HG02943 (cell line): ENCODE data around the gene NAV2.

Source experiments
- ATAC-seq: cut with Tn5 transposase; IDR thresholded peaks from one replicate; pipeline ENCODE4 v1.9.1; 2021; ENCODE audit warnings: mild to moderate bottlenecking, low read depth, moderate library complexity; ENCODE audit not compliant: unreplicated experiment

NAV2 gene

DNA sequence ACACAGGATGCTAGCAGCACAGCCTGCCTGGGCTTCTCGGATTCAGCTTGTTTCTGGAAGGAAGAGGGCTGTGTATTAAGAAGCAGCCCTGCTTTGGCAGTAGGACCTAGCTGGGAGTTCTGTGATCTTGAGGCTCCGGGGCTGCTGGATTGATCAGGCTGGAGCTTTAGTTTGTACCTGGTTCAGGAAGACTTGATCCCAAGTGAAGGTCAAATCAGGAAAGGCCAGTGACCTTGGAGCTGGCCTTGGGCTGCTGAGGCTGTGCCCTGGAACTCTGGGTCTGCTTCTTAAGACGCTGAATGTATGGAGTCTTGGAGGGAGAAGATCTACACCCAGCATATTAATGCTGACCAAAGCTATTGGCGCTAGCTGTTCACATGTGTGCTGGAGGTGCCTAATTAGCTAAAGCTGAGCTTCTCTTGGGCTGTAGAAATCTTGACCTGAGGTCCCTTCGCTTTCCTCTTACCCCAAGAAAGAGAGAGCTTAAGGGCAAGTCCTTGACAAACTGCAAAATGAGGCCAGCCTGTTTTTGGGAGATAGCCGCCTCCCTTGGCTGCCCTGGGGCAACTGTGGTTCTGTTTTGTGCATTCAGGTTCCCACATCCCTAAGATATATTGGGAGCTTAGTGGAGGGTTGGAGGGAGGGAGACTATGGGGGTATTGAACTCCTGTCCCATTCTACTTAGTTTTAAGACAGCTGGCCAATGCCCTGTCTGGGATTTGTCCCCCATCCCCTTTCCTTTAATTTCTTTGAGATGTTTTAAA, 311.7 kb downstream of the NAV2 start:
- no peak for ATAC-seq

- ATAC-seq = no peak
These were observed 312.7 kb downstream of the NAV2 start for GRCh38 chr11:20025332-20025840.

- ATAC-seq = no peak
These were observed 314.3 kb downstream of the NAV2 start for GRCh38 chr11:20026629-20027555.

DNA sequence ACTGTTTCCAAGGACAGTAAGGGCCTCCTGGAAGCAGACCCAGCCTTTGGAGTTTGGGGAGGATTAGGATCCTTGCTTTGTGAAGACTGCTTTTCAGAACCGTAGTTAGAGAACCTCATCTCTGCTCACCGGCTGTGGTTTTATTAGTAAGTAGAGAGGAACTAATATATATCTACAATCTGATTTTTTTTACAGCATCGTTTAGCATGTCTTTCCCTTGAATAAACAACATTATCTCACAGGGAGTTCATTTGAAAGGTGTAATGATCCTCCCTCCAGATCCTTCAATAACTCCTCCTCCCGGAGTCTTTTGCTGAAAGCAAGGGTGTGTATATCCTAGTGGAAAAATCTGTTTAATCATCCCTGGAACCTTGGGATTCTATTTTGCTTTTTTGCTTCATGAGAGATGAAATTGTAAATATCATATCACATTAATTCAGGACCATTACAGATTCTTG, 314.9 kb downstream of the NAV2 start:
- no peak for ATAC-seq

DNA sequence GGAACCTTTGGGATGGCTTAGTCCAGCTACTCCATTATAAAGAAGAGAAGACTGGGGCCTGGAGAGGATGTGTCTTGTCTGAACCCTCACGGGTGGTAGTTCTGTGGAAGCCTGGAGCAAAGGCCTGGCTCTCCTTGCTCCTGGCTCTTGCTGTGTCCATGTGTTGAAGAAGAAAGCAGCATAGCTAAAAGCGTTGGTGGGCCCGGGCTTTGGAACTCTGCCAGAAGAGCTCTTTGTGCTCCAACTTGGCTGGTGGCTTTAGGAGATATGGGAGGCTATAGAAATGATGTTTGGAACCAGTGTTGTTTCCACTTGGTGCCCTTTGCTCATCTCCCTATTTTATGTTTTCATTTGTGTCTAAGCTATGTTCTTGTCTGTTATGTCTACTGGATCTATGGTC, 316.6 kb downstream of the NAV2 start:
- no peak for ATAC-seq

DNA sequence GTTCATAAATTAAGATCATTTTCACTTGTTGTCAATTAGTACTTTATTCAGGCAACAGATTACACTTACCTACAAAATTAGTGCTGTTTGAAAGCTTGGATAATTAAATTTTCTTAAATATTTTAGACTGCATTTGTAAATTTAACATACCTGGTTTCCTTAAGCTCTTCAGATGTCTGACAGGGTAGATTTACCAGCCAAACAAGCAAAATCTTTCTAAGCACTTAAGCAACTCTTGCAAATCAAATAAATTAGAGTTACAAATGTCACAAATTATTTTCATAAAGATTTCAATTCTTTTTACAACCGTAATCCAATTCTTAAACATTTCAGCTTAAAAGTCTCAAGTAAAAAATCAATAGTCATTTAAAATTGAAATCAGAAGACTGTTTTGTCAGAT, 317.8 kb downstream of the NAV2 start:
- no peak for ATAC-seq

DNA sequence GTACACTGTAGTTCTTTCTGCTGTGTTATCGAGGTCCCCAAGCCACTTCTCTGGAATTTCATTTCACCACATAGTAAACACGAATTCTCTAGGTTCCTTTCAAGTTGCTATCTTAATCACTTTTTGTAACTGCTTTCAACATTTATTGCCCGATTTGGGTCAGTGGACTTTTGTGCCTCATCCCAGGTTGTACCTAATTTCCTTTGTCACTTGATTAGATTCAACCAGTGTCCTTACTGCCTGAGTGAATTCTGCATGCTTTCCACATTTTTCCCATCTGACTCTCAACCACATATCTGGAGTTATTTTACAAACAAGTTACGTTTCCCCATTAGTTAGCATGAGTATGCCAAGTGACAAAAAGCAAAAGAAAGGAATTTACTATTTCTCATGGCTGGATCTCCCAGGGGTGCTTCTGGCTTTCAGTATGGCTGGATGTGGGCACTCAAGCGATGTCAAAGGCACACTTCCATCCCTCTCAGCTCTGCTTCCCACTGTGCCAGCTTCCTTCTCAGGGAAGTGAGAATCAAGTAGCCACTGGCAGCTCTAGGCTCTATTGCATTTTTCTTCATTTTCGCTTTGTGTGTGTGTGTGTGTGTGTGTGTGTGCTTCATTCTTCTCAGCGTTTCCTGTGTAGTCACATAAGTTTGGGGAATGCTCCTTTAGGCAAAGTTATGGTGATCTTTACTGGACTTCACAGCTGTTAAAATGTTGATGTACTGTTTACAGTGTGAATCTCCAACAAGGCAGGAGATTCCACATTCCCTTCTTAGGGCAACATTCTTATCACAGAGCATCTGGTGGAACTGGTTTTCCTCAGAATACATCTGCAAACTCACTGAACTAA, 318.7 kb downstream of the NAV2 start:
- ATAC-seq = no peak

DNA sequence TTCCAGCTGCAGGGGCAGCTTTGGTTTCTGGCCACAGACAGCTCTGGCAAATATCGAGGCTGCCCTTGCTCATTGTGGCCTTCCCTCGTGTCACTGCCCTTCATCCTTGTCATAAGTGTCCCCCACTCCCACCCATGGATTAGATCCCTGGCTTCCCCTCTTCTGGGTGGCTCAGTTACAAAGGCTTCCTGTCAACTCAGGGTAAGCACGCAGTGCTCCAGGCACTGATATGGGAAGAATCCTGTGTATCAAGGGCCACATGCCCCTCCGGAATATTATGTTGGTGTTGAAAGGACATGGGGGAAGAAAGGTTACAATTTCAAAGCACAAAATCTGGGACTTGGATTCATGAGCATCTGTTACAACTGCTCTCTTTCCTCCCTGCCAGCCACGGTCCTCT, 319.5 kb downstream of the NAV2 start:
- no peak for ATAC-seq

- no peak for ATAC-seq
These were observed 320.1 kb downstream of the NAV2 start for GRCh38 chr11:20032577-20033260.

DNA sequence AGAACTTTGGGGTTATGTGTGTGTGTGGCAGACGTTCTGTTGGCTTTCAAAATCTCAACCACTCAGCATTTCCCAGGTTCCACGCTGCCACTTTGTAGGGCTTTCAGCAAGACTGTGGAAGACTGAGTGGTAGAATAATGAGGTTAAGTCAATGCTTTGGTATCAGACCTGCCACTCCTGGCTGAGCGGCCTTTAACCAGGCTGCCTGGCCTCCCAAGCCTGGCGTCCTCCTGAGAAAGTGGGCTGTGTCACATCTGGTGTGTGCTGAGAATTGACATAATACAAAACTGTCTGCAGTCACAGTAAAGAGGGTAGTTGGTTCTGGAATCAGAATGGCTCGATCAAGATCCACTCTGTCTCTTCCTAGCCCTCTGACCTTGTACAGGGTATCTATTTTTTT, 321.2 kb downstream of the NAV2 start:
- no peak for ATAC-seq

GRCh38 chr11:20034941-20035340, 322.3 kb downstream of the NAV2 start:
- ATAC-seq = no peak

DNA sequence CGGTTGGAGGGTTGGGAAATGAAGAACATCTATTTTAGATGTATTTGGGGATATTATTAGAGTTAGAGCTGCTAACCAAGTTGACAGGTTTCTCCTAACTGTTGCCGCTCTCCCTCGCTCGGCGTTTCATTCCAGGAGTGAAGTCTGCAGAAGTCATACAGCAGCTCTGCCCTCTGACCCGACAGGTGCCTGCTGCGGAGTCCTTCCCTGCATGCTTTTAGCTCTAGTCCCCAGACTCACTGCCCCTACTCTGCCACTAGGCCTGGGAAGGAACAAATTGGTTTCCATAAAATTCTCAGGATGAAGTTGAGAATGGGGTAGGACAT, 322.7 kb downstream of the NAV2 start:
- ATAC-seq = no peak

- ATAC-seq = no peak
These were observed 323.3 kb downstream of the NAV2 start for GRCh38 chr11:20035701-20036601.

DNA sequence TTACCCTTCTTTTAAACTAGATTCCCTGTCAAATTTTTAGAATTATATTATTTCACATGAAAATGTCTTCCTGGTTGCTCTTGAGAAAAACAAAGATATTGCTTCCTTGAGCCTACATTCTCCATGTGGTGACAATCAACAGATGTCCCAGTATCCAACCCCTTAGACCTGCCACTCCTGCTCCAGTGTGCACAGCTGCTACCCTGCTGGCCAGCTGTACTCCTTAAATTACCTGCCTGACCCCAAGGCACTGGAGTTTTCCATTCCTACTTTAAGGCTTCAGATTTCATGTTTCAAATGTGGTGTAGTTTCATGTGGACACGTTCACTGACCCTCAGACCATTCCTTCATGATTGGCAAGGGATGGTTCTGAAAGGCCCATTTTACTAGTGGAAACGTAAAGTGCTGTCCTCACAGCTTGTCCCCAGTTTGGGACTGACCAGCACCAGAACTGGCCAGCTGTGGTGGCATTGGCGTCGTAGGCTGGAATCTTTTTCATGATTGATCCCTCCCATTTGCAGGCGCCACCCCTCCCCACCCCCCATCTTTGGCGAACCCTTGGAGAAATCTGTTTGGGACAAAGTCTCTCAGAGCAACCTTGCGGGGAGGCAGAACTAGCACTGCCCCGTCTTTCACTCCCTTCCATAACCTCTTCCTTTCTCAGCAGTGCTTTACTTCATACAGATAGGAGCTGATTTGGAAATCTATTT, 324.1 kb downstream of the NAV2 start:
- ATAC-seq = no peak

GRCh38 chr11:20037396-20038153, 324.9 kb downstream of the NAV2 start:
- ATAC-seq = no peak

DNA sequence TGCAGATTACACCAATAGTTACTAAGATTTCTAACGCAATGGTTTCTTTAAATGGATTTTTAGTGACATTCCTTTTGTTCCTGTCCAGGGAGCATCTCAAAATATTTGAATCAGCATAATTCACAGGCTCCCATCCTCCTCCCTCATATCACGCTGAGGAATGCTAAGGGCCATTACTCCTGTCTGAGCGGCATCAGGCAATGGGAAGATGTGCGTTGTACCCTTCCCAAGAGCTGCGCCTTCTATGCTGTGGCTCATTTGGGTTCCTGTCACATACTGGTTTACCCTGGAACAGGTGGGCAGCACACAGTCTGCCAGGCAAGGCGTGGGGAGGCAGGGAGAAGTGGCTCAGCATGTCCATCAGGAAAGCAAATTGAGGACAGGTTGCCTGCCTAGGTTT, 325.8 kb downstream of the NAV2 start:
- no peak for ATAC-seq

- no peak for ATAC-seq
These were observed 326.3 kb downstream of the NAV2 start for GRCh38 chr11:20038972-20039371.

DNA sequence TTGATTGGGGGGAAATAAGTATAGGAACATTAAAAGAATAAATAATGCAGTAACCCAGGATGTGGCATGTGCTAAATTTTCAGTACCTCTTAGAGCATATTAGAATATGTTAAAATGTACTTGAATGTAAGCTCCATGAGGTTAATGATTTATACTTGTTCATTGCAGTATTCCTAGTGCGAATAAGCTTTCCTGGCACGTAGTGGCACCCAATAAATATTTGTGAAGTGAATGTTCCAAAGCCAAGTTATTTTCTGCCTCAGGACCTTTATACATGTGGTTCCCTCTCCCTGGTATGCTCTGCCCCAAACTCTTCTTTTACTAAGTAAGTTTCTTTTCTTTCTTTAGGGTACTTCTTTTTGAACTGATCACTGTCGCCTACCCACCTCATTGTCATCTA, 328.9 kb downstream of the NAV2 start:
- no peak for ATAC-seq
